Activated T-cell treated with anti-CD3 and anti-CD28 coated beads, Interleukin-2, amount 50 U/mL, for 24 hours (primary cell): ENCODE results near the gene MYO3B.

Experiments
- DNase-seq: peaks from one replicate; pipeline ENCODE4 v3.0.0-alpha.2; 2020
- H3K27ac Mint-ChIP-seq: 2 replicates; pipeline ENCODE4 v1.8.0; 2020; ENCODE audit warnings: mild to moderate bottlenecking, mixed read lengths
- H3K27me3 Mint-ChIP-seq: 2 replicates; pipeline ENCODE4 v1.8.0; 2020; ENCODE audit warnings: mixed read lengths
- H3K36me3 Mint-ChIP-seq: 2 replicates; pipeline ENCODE4 v1.8.0; 2020; ENCODE audit warnings: low read depth, mixed read lengths
- H3K4me1 Mint-ChIP-seq: 2 replicates; pipeline ENCODE4 v1.8.0; 2020; ENCODE audit warnings: low read depth, mixed read lengths
- H3K4me3 Mint-ChIP-seq: 2 replicates; pipeline ENCODE4 v1.8.0; 2020; ENCODE audit warnings: mild to moderate bottlenecking, moderate library complexity, mixed read lengths
- H3K9me3 Mint-ChIP-seq: 2 replicates; pipeline ENCODE4 v1.8.0; 2020; ENCODE audit warnings: mixed read lengths

Gene MYO3B

DNA sequence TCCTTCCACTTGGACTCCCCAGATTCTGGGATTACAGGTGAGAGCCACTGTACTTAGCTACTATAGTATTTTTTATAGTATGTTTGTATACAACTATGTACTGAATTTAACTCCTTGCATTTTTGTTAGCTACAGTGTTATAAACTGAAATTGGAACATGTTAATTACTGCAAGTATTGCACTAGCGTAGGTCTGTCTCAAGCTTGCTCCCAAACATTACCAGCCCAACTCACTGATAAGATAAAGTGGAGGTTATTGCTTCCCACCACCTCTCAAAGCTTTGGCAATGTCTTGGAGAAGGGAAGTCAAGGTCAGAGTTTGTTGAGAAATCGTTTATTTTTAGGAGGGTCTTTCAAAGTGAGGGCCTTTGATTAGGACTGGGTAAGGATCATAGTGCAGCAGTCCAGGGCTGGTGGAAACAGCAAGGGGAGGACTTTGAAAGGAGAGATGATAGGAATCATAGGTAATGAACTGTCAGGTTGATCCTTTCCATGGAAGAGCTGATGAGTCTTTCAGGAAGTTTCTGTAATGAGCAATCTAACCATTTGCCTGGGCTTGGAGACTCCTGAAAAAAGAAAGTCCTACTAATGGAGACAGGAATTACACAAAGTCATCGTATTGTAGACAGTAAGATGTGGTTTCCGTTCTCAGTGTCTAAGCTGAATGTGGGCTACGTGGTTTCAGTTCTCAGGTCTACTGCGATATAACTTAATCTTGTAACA is 257.1 kb downstream of the MYO3B start:
- H3K4me1 Mint-ChIP-seq: peaks cover 21% of the 10 kb centered on the region
- no peak overlapping the region for H3K27ac Mint-ChIP-seq
- no peaks in the 10 kb centered on the region for H3K9me3 Mint-ChIP-seq
- no peak for DNase-seq
- no peak overlapping the region for H3K4me3 Mint-ChIP-seq
- H3K27me3 Mint-ChIP-seq: peaks cover 17% of the 10 kb centered on the region
- no peaks in the 10 kb centered on the region for H3K36me3 Mint-ChIP-seq

GRCh38 chr2:170436077-170436943 is 258.4 kb downstream of the MYO3B start:
- H3K36me3 Mint-ChIP-seq: no peaks in the 10 kb centered on the region
- no peaks in the 10 kb centered on the region for H3K9me3 Mint-ChIP-seq
- H3K27ac Mint-ChIP-seq: no peak overlapping the region
- H3K27me3 Mint-ChIP-seq: peaks cover 13% of the 10 kb centered on the region
- H3K4me1 Mint-ChIP-seq: peaks cover 21% of the 10 kb centered on the region
- H3K4me3 Mint-ChIP-seq: no peak overlapping the region
- no peak for DNase-seq

GRCh38 chr2:170446078-170446477 is 268.1 kb downstream of the MYO3B start:
- peaks cover 8% of the 10 kb centered on the region for H3K9me3 Mint-ChIP-seq
- H3K4me1 Mint-ChIP-seq: no peaks in the 10 kb centered on the region
- no peaks in the 10 kb centered on the region for H3K36me3 Mint-ChIP-seq
- peaks cover 14% of the 10 kb centered on the region for H3K27me3 Mint-ChIP-seq
- H3K4me3 Mint-ChIP-seq: no peak overlapping the region
- H3K27ac Mint-ChIP-seq: no peak overlapping the region
- no peak for DNase-seq

- Mint-ChIP-seq H3K27me3 (peaks cover 5% of the 10 kb centered on the region), H3K4me1 (no peaks in the 10 kb centered on the region)
Measured at GRCh38 chr2:170449034-170449433, 271.1 kb downstream of the MYO3B start.

GRCh38 chr2:170454471-170455372 is 276.8 kb downstream of the MYO3B start:
- Mint-ChIP-seq H3K4me3 (no peak overlapping the region), H3K4me1 (no peaks in the 10 kb centered on the region), H3K27ac (no peak overlapping the region), H3K36me3 (no peaks in the 10 kb centered on the region), H3K27me3 (no peaks in the 10 kb centered on the region), H3K9me3 (no peaks in the 10 kb centered on the region)
- DNase-seq: no peak

More at GRCh38 chr2:170449034-170449433, 271.1 kb downstream of the MYO3B start:
- no peaks in the 10 kb centered on the region for H3K36me3 Mint-ChIP-seq
- H3K9me3 Mint-ChIP-seq: peaks cover 8% of the 10 kb centered on the region
- no peak overlapping the region for H3K27ac Mint-ChIP-seq
- no peak overlapping the region for H3K4me3 Mint-ChIP-seq
- DNase-seq: no peak

DNA sequence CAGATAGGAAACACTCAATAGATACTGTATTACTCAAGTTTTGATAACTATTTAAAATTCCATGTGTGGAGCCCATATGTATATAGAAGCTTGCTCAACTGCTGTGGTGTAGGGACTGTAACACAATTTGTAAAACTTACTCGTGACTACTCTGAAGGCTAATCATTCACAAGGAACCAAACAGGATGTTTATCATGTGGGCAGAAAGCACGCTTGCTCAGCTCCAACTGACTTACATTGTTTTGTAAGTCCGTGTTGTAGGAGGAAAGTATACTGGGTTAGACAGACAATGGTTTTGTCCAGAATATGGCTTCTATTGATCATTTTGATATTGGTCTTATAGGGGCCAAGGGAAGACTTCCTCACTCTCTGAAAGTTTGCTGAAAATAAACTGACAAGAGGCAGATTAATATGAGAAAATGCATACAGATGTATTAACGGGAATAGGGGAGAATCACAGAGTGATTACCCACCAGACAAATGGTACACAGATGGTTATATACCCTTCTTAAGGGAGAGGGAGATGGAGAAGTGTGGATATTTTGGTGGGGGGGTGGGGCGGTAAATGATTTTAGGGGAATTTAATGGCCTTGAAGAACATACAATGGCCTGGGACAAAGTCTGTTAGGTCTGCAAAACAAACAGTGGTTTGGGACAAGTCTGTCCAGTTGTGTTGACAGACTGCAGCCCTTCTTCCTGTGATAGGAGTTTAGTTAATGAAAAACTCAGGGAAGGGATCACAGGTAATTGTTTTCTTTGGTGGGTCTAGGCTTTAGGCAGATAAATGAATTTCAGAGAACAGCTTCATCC is 277.9 kb downstream of the MYO3B start:
- no peak for DNase-seq

GRCh38 chr2:170456914-170457313 is 279.0 kb downstream of the MYO3B start:
- H3K4me3 Mint-ChIP-seq: no peak overlapping the region
- no peaks in the 10 kb centered on the region for H3K27me3 Mint-ChIP-seq
- no peaks in the 10 kb centered on the region for H3K9me3 Mint-ChIP-seq
- no peaks in the 10 kb centered on the region for H3K4me1 Mint-ChIP-seq
- DNase-seq: no peak
- H3K27ac Mint-ChIP-seq: no peak overlapping the region
- no peaks in the 10 kb centered on the region for H3K36me3 Mint-ChIP-seq

More for the DNA sequence above, 277.9 kb downstream of the MYO3B start:
- H3K36me3 Mint-ChIP-seq: no peaks in the 10 kb centered on the region
- no peaks in the 10 kb centered on the region for H3K27me3 Mint-ChIP-seq
- H3K4me1 Mint-ChIP-seq: no peaks in the 10 kb centered on the region
- H3K9me3 Mint-ChIP-seq: no peaks in the 10 kb centered on the region
- H3K27ac Mint-ChIP-seq: no peak overlapping the region
- H3K4me3 Mint-ChIP-seq: no peak overlapping the region

GRCh38 chr2:170457742-170458141 is 279.8 kb downstream of the MYO3B start:
- no peaks in the 10 kb centered on the region for H3K4me1 Mint-ChIP-seq
- no peak overlapping the region for H3K27ac Mint-ChIP-seq
- no peak overlapping the region for H3K4me3 Mint-ChIP-seq
- H3K27me3 Mint-ChIP-seq: no peaks in the 10 kb centered on the region
- no peaks in the 10 kb centered on the region for H3K36me3 Mint-ChIP-seq
- DNase-seq: no peak
- H3K9me3 Mint-ChIP-seq: no peaks in the 10 kb centered on the region

- H3K9me3 Mint-ChIP-seq: no peaks in the 10 kb centered on the region
- no peak overlapping the region for H3K4me3 Mint-ChIP-seq
- H3K27ac Mint-ChIP-seq: no peak overlapping the region
- no peaks in the 10 kb centered on the region for H3K36me3 Mint-ChIP-seq
- no peak for DNase-seq
- H3K27me3 Mint-ChIP-seq: no peaks in the 10 kb centered on the region
- no peaks in the 10 kb centered on the region for H3K4me1 Mint-ChIP-seq
Measured at GRCh38 chr2:170461889-170462288, 283.9 kb downstream of the MYO3B start.

DNA sequence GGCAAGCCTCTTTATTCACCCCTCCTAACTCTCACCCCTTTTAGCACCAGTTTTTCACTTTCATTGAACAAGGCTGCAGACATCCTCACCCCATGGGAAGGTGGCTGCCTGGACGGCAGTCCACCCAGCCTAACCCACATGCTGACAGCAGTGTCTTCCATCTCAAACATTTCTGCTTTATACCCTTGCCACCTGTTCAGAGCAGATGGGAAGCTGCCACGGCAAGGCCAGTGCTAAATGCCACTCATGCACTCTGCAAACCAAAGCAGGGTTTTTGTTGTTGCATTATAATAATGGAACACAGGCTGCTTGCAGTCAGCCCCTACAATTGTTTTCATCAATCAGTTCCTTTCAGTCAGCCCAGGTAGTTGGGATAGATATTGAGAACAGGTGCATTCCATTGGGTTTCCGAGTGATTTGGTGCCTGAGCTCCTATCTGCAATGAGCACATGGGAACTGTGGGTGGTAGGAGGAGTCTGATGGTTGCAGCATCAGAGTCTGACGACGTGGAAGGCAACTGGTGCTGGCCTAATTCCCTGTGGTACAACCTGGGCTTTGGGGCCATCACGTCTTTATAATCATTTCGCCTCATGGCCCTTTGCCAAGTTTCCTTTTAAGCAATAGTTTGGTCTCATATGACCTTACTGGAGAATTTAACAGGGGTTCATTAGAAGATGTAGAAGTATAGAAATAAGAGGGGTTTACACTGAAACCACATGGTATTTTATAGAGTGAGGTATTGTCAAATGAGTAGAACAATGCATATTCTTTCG is 284.7 kb downstream of the MYO3B start:
- no peaks in the 10 kb centered on the region for H3K36me3 Mint-ChIP-seq
- H3K9me3 Mint-ChIP-seq: no peaks in the 10 kb centered on the region
- no peaks in the 10 kb centered on the region for H3K4me1 Mint-ChIP-seq
- DNase-seq: no peak
- no peak overlapping the region for H3K4me3 Mint-ChIP-seq
- no peak overlapping the region for H3K27ac Mint-ChIP-seq
- no peaks in the 10 kb centered on the region for H3K27me3 Mint-ChIP-seq

- Mint-ChIP-seq H3K9me3 (no peaks in the 10 kb centered on the region), H3K27me3 (no peaks in the 10 kb centered on the region), H3K4me1 (peaks cover 1% of the 10 kb centered on the region), H3K27ac (no peak overlapping the region), H3K4me3 (no peak overlapping the region), H3K36me3 (no peaks in the 10 kb centered on the region)
- no peak for DNase-seq
Measured at GRCh38 chr2:170463206-170463537, 285.2 kb downstream of the MYO3B start.

DNA sequence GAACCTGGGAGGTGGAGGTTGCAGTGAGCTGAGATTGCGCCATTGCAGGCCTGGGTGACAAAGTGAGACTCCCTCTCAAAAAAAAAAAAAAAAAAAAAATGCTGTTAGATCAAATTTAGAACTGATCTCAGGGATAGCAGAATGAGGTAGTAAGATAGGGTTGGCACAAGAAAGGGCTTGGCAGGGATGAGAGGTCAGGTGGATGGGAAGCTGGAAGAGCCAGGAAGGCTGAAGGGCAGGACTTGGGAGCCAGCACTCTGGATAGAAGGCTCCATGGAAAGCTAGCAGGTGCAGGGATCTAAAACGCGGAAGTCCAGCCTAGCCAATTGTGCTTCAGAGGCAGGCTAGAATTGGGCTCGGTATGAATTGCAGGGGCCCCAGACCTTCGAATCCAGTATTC is 286.3 kb downstream of the MYO3B start:
- Mint-ChIP-seq H3K27ac (no peak overlapping the region), H3K4me1 (peaks cover 1% of the 10 kb centered on the region), H3K9me3 (no peaks in the 10 kb centered on the region), H3K27me3 (no peaks in the 10 kb centered on the region), H3K36me3 (no peaks in the 10 kb centered on the region), H3K4me3 (no peak overlapping the region)
- DNase-seq: no peak

DNA sequence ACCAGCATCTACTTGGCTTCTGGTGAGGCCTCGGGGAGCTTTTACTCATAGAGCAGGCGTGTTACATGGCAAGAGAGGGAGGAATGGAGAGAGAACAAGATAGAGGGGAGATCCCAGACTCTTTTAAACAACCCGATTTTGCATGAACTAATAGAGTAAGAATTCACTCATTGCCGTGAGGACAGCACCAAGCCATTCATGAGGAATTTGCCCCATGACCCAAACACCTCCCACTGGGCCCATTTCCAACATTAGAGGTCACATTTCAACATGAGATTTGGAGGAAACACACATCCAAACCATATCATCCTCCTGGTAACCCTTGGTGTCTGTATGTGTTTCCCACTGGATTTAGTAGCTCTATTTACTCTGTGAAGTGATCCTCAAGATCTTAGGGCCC is 287.3 kb downstream of the MYO3B start:
- no peak overlapping the region for H3K4me3 Mint-ChIP-seq
- H3K4me1 Mint-ChIP-seq: peaks cover 1% of the 10 kb centered on the region
- no peaks in the 10 kb centered on the region for H3K27me3 Mint-ChIP-seq
- no peak overlapping the region for H3K27ac Mint-ChIP-seq
- DNase-seq: no peak
- H3K36me3 Mint-ChIP-seq: no peaks in the 10 kb centered on the region
- H3K9me3 Mint-ChIP-seq: peaks cover 2% of the 10 kb centered on the region
